ENCODE measurements around the gene MLLT1. TPM values are rescaled to one million over a fixed set of nuclear protein-coding genes. Genes with fewer than 3 reads are reported as not detected.

The MLLT1 gene
- total RNA-seq, 1 experiment from 2014 or later = 80.1 TPM

GRCh38 chr19:6263306-6263705 lies 16.5 kb downstream of the MLLT1 start:
- no TSS peak for BruUV-seq (replicated peaks)
- Histone ChIP-seq H3K4me3 (ENCODE audit: low read depth, low read length, poor library complexity, severe bottlenecking) (no peak overlapping the region), H3K36me3 (ENCODE audit: insufficient read depth, low read length, poor library complexity, severe bottlenecking) (peaks cover 34% of the 10 kb centered on the region), H3K27ac (ENCODE audit: low read depth, low read length, poor library complexity, severe bottlenecking) (no peak overlapping the region), H3K9me3 (ENCODE audit: low read depth, low read length, poor library complexity, severe bottlenecking) (no peaks in the 10 kb centered on the region), H3K27me3 (replicated peaks; ENCODE audit: insufficient read depth, low read depth, low read length, poor library complexity) (no peaks in the 10 kb centered on the region), H3K4me1 (ENCODE audit: insufficient read depth, low read length, poor library complexity, severe bottlenecking) (peaks cover 10% of the 10 kb centered on the region)
- ChIA-PET CTCF (no interaction called here), POLR2A (ENCODE audit: low non-redundant PET) (no interaction called here)
- intact Hi-C loops (cut with micrococcal nuclease; ENCODE audit: unreplicated experiment) = no loop called here
- no peak for TF ChIP-seq CTCF (conservative IDR thresholded peaks at IDR 0.05; ENCODE audit: low read depth, low read length)
- no peak for TF ChIP-seq EZH2 (IDR thresholded peaks at IDR 0.05; ENCODE audit: borderline replicate concordance, low read depth, low read length, poor library complexity, severe bottlenecking)
- no peak for DNase-seq (ENCODE audit: low spot score)

GRCh38 chr19:6262519-6262918 lies 17.3 kb downstream of the MLLT1 start:
- no TSS peak for BruUV-seq (replicated peaks)
- no peak overlapping the region for H3K4me3 ChIP-seq (ENCODE audit: low read depth, low read length, poor library complexity, severe bottlenecking)
- H3K27ac ChIP-seq (ENCODE audit: low read depth, low read length, poor library complexity, severe bottlenecking) = no peak overlapping the region
- no peaks in the 10 kb centered on the region for H3K27me3 ChIP-seq (replicated peaks; ENCODE audit: insufficient read depth, low read depth, low read length, poor library complexity)
- intact Hi-C loops (cut with micrococcal nuclease; ENCODE audit: unreplicated experiment) = no loop called here
- H3K36me3 ChIP-seq (ENCODE audit: insufficient read depth, low read length, poor library complexity, severe bottlenecking) = peaks cover 28% of the 10 kb centered on the region
- TF ChIP-seq CTCF (conservative IDR thresholded peaks at IDR 0.05; ENCODE audit: low read depth, low read length) (no peak), EZH2 (IDR thresholded peaks at IDR 0.05; ENCODE audit: borderline replicate concordance, low read depth, low read length, poor library complexity, severe bottlenecking) (no peak)
- CTCF ChIA-PET = no interaction called here
- POLR2A ChIA-PET (ENCODE audit: low non-redundant PET) = no interaction called here
- peaks cover 10% of the 10 kb centered on the region for H3K4me1 ChIP-seq (ENCODE audit: insufficient read depth, low read length, poor library complexity, severe bottlenecking)
- DNase-seq (ENCODE audit: low spot score) = no peak
- no peaks in the 10 kb centered on the region for H3K9me3 ChIP-seq (ENCODE audit: low read depth, low read length, poor library complexity, severe bottlenecking)

- POLR2A ChIA-PET (ENCODE audit: low non-redundant PET) = no interaction called here
These were observed 17.9 kb downstream of the MLLT1 start for GRCh38 chr19:6261883-6262282.

More at GRCh38 chr19:6261883-6262282, 17.9 kb downstream of the MLLT1 start:
- no TSS peak for BruUV-seq (replicated peaks)
- peaks cover 10% of the 10 kb centered on the region for H3K4me1 ChIP-seq (ENCODE audit: insufficient read depth, low read length, poor library complexity, severe bottlenecking)
- no peaks in the 10 kb centered on the region for H3K27me3 ChIP-seq (replicated peaks; ENCODE audit: insufficient read depth, low read depth, low read length, poor library complexity)
- H3K36me3 ChIP-seq (ENCODE audit: insufficient read depth, low read length, poor library complexity, severe bottlenecking) = peaks cover 25% of the 10 kb centered on the region
- no peak overlapping the region for H3K4me3 ChIP-seq (ENCODE audit: low read depth, low read length, poor library complexity, severe bottlenecking)
- no peak overlapping the region for H3K27ac ChIP-seq (ENCODE audit: low read depth, low read length, poor library complexity, severe bottlenecking)
- no peaks in the 10 kb centered on the region for H3K9me3 ChIP-seq (ENCODE audit: low read depth, low read length, poor library complexity, severe bottlenecking)
- CTCF ChIA-PET = no interaction called here
- intact Hi-C loops (cut with micrococcal nuclease; ENCODE audit: unreplicated experiment) = no loop called here
- no peak for TF ChIP-seq EZH2 (IDR thresholded peaks at IDR 0.05; ENCODE audit: borderline replicate concordance, low read depth, low read length, poor library complexity, severe bottlenecking)
- TF ChIP-seq CTCF (conservative IDR thresholded peaks at IDR 0.05; ENCODE audit: low read depth, low read length) = no peak
- DNase-seq (ENCODE audit: low spot score) = no peak
